ENCODE results near the gene DIAPH1. TPM values are rescaled to one million over a fixed set of nuclear protein-coding genes. Genes with fewer than 3 reads are reported as not detected.
A peak's percentile ranks its signal among the peaks of the same experiment; 100 is the strongest.

The DIAPH1 gene
- total RNA-seq, 1 donor from 2014 or later = 20.4 TPM

DNA sequence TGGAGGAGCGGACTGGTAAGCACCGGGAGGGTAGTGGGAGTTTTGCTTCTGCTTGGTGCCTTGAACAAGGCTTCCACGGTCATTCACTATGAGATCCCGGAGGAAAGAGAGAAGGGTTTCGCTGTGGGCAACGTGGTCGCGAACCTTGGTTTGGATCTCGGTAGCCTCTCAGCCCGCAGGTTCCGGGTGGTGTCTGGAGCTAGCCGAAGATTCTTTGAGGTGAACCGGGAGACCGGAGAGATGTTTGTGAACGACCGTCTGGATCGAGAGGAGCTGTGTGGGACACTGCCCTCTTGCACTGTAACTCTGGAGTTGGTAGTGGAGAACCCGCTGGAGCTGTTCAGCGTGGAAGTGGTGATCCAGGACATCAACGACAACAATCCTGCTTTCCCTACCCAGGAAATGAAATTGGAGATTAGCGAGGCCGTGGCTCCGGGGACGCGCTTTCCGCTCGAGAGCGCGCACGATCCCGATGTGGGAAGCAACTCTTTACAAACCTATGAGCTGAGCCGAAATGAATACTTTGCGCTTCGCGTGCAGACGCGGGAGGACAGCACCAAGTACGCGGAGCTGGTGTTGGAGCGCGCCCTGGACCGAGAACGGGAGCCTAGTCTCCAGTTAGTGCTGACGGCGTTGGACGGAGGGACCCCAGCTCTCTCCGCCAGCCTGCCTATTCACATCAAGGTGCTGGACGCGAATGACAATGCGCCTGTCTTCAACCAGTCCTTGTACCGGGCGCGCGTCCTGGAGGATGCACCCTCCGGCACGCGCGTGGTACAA lies 142.5 kb downstream of the DIAPH1 start:
- H3K79me2 ChIP-seq (ENCODE audit: low read depth) = no peaks in the 10 kb centered on the region
- DNase-seq (ENCODE audit: low spot score) = peak; percentile 75
- H3K27me3 ChIP-seq = peaks cover 45% of the 10 kb centered on the region
- H3K27ac ChIP-seq = no peak overlapping the region
- peaks cover 13% of the 10 kb centered on the region for H3F3A ChIP-seq (ENCODE audit: low read depth)
- H3K27me3 Mint-ChIP-seq (ENCODE audit: insufficient read depth, low read depth) = peaks cover 10% of the 10 kb centered on the region
- H3K4me3 ChIP-seq = peak overlapping the region; percentile 64
- peaks cover 15% of the 10 kb centered on the region for H3K4me1 Mint-ChIP-seq
- TF ChIP-seq EZH2 (IDR thresholded peaks at IDR 0.05) (no peak), EZH2phosphoT487 (IDR thresholded peaks at IDR 0.05) (peak; percentile 33), CTCF (IDR thresholded peaks at IDR 0.05) (no peak)
- no peaks in the 10 kb centered on the region for H3K36me3 ChIP-seq
- H3K4me3 Mint-ChIP-seq = peak overlapping the region; percentile 93
- peak overlapping the region; percentile 4 for H3K9ac ChIP-seq
- H2AFZ ChIP-seq (replicated peaks) = peak overlapping the region; percentile 64
- peaks cover 63% of the 10 kb centered on the region for H3K36me3 Mint-ChIP-seq
- peaks cover 5% of the 10 kb centered on the region for H3K4me1 ChIP-seq
- H3K9me3 ChIP-seq (ENCODE audit: low read depth) = no peaks in the 10 kb centered on the region
- peak overlapping the region; percentile 96 for H3K4me2 ChIP-seq
- H4K20me1 ChIP-seq (ENCODE audit: low read depth) = peaks cover 33% of the 10 kb centered on the region
- H3K27ac Mint-ChIP-seq = peak overlapping the region; percentile 48
- peaks cover 58% of the 10 kb centered on the region for H3K9me3 Mint-ChIP-seq

DNA sequence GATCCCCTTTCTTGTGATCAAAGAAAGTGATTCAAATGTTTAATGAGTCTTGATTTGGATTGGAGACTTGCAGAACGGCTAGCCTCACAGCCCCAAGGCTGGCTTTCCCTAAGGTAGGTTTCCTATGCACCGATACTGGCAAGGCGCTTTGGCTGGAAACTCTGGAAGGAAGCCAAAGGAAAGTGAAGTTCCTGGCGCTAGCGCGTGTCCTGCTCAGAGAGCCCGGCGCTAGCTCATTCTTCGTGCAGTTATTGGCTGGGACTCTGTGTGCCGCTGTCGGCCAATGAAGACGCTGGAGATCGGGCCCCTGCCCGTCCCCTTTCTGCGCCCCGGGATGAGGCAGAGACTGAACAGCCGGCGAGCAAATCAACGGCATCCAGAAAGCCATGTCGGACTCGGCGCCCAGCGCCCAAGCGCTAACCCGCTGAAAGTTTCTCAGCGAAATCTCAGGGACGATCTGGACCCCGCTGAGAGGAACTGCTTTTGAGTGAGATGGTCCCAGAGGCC lies 143.1 kb downstream of the DIAPH1 start, which contains the start of gene PCDHGC3:
PCDHGC3 (plus strand) TSS at position 342 of the 507 bp plus-strand sequence; CDS start at position 493, 151 bp downstream.
- peaks cover 45% of the 10 kb centered on the region for H3K27me3 ChIP-seq
- peaks cover 13% of the 10 kb centered on the region for H3F3A ChIP-seq (ENCODE audit: low read depth)
- H3K36me3 Mint-ChIP-seq = peaks cover 58% of the 10 kb centered on the region
- peak within 1 kb of the TSS; percentile 96 for H3K4me2 ChIP-seq
- H3K4me1 Mint-ChIP-seq = peaks cover 15% of the 10 kb centered on the region
- H4K20me1 ChIP-seq (ENCODE audit: low read depth) = peaks cover 30% of the 10 kb centered on the region
- peaks cover 53% of the 10 kb centered on the region for H3K9me3 Mint-ChIP-seq
- H3K79me2 ChIP-seq (ENCODE audit: low read depth) = no peaks in the 10 kb centered on the region
- peak within 1 kb of the TSS; percentile 48 for H3K27ac Mint-ChIP-seq
- H3K9ac ChIP-seq = peak within 1 kb of the TSS; percentile 4
- no peaks in the 10 kb centered on the region for H3K36me3 ChIP-seq
- peak within 1 kb of the TSS; percentile 64 for H2AFZ ChIP-seq (replicated peaks)
- H3K27me3 Mint-ChIP-seq (ENCODE audit: insufficient read depth, low read depth) = peaks cover 10% of the 10 kb centered on the region
- H3K27ac ChIP-seq = no peak within 1 kb of the TSS
- H3K4me3 Mint-ChIP-seq = peak within 1 kb of the TSS; percentile 93
- H3K4me3 ChIP-seq = peak within 1 kb of the TSS; percentile 64
- DNase-seq (ENCODE audit: low spot score) = peak; percentile 95
- no peaks in the 10 kb centered on the region for H3K9me3 ChIP-seq (ENCODE audit: low read depth)
- peak; percentile 43 for TF ChIP-seq CTCF (IDR thresholded peaks at IDR 0.05)
- no peak for TF ChIP-seq EZH2phosphoT487 (IDR thresholded peaks at IDR 0.05)
- peak; percentile 29 for TF ChIP-seq EZH2 (IDR thresholded peaks at IDR 0.05)
- peaks cover 5% of the 10 kb centered on the region for H3K4me1 ChIP-seq

DNA sequence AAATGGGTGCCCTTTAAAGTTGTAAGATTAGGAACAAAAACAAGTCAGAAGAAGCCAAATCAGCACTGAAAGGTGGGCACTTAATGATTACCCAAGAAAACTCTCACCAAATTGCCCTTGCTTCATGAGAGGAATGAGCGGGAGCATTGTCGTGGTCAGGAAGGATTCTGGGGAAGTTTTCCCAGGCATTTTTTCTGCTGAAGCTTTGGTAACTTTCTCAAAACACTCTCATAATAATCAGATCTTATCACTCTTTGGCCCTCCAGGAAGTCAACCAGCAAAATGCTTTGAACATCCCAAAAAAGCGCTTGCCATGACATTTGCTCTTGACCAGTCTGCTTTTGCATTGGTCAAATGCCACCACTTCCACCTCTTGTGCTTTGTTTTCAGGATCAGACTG lies 153.4 kb downstream of the DIAPH1 start:
- Mint-ChIP-seq H3K36me3 (peaks cover 29% of the 10 kb centered on the region), H3K4me3 (no peak overlapping the region), H3K27ac (no peak overlapping the region), H3K27me3 (ENCODE audit: insufficient read depth, low read depth) (no peaks in the 10 kb centered on the region), H3K9me3 (peaks cover 22% of the 10 kb centered on the region), H3K4me1 (no peaks in the 10 kb centered on the region)
- H3K4me2 ChIP-seq = no peak overlapping the region
- no peaks in the 10 kb centered on the region for H3K4me1 ChIP-seq
- H3K27me3 ChIP-seq = no peaks in the 10 kb centered on the region
- H3K4me3 ChIP-seq = no peak overlapping the region
- no peaks in the 10 kb centered on the region for H3K9me3 ChIP-seq (ENCODE audit: low read depth)
- H3K36me3 ChIP-seq = no peaks in the 10 kb centered on the region
- H3K9ac ChIP-seq = no peak overlapping the region
- H2AFZ ChIP-seq (replicated peaks) = no peak overlapping the region
- TF ChIP-seq EZH2 (IDR thresholded peaks at IDR 0.05) = no peak
- no peak for TF ChIP-seq CTCF (IDR thresholded peaks at IDR 0.05)
- TF ChIP-seq EZH2phosphoT487 (IDR thresholded peaks at IDR 0.05) = no peak
- no peaks in the 10 kb centered on the region for H3K79me2 ChIP-seq (ENCODE audit: low read depth)
- no peaks in the 10 kb centered on the region for H4K20me1 ChIP-seq (ENCODE audit: low read depth)
- H3K27ac ChIP-seq = no peak overlapping the region
- no peak for DNase-seq (ENCODE audit: low spot score)
- no peaks in the 10 kb centered on the region for H3F3A ChIP-seq (ENCODE audit: low read depth)

Small RNAs within 50 kb of the gene (small RNA-seq; reads per million reads assigned to genes)
- gene RPS27AP10 = not detected

Other genes starting within 250 kb of the DIAPH1 start
- gene PCDHGB3, start 248.8 kb downstream of the DIAPH1 start, total RNA-seq (ENCODE audit: low replicate concordance) = 0.74 and 0.95 TPM in 2 replicates
- 0.77 and 1.4 TPM in 2 replicates for gene PCDHGA6, start 245.1 kb downstream of the DIAPH1 start, total RNA-seq (ENCODE audit: low replicate concordance)
- gene PCDHGA7, start 236.3 kb downstream of the DIAPH1 start, total RNA-seq (ENCODE audit: low replicate concordance) = 0.81 and 1.1 TPM in 2 replicates
- 10.4 and 14.9 TPM in 2 replicates for gene PCDHGB4, start 231.3 kb downstream of the DIAPH1 start, total RNA-seq (ENCODE audit: low replicate concordance)
- gene PCDHGA8, start 226.4 kb downstream of the DIAPH1 start, total RNA-seq (ENCODE audit: low replicate concordance) = 2.3 and 3.3 TPM in 2 replicates
- 2.0 and 3.7 TPM in 2 replicates for gene PCDHGB5, start 221.1 kb downstream of the DIAPH1 start, total RNA-seq (ENCODE audit: low replicate concordance)
- gene PCDHGA9, start 216.2 kb downstream of the DIAPH1 start, total RNA-seq (ENCODE audit: low replicate concordance) = 0.97 and 2.2 TPM in 2 replicates
- gene PCDHGB6, start 211.0 kb downstream of the DIAPH1 start, total RNA-seq (ENCODE audit: low replicate concordance) = 13.2 and 22.1 TPM in 2 replicates
- gene PCDHGA10, start 206.0 kb downstream of the DIAPH1 start, total RNA-seq (ENCODE audit: low replicate concordance) = 4.2 and 4.7 TPM in 2 replicates
- 21.1 and 23.9 TPM in 2 replicates for gene PCDHGB7, start 201.3 kb downstream of the DIAPH1 start, total RNA-seq (ENCODE audit: low replicate concordance)
- 9.5 and 13.3 TPM in 2 replicates for gene PCDHGA11, start 197.9 kb downstream of the DIAPH1 start, total RNA-seq (ENCODE audit: low replicate concordance)
- gene PCDHGA12, start 188.5 kb downstream of the DIAPH1 start, total RNA-seq (ENCODE audit: low replicate concordance) = 0.79 and 2.2 TPM in 2 replicates
- gene PCDHGC3, start 143.0 kb downstream of the DIAPH1 start, total RNA-seq (ENCODE audit: low replicate concordance) = 14.7 and 17.2 TPM in 2 replicates
- 5.0 and 10.4 TPM in 2 replicates for gene PCDHGC4, start 134.0 kb downstream of the DIAPH1 start, total RNA-seq (ENCODE audit: low replicate concordance)
- gene PCDHGC5, start 129.9 kb downstream of the DIAPH1 start, total RNA-seq (ENCODE audit: low replicate concordance) = 0.43 and 1.3 TPM in 2 replicates
- gene HDAC3, start 17.8 kb upstream of the DIAPH1 start, total RNA-seq (ENCODE audit: low replicate concordance) = 57.3 and 83.2 TPM in 2 replicates
- 0.30 and 3.9 TPM in 2 replicates for gene RELL2, start 18.0 kb upstream of the DIAPH1 start, total RNA-seq (ENCODE audit: low replicate concordance)
- gene FCHSD1, start 32.4 kb upstream of the DIAPH1 start, total RNA-seq (ENCODE audit: low replicate concordance) = 8.7 and 17.6 TPM in 2 replicates
- 7.6 and 17.0 TPM in 2 replicates for gene ARAP3, start 63.2 kb upstream of the DIAPH1 start, total RNA-seq (ENCODE audit: low replicate concordance)

Data from neural progenitor cell (in vitro differentiated cells).